ENCODE results near the gene YPEL2.

YPEL2 gene

GRCh38 chr17:59330053-59330942, 1.2 kb upstream of the YPEL2 start:
- Histone ChIP-seq H3K79me2 (ENCODE audit: control insufficient read depth, low read length) (no peaks in the 10 kb centered on the region), H3K27me3 (ENCODE audit: control insufficient read depth, low read length) (peaks cover 31% of the 10 kb centered on the region), H3K9me3 (ENCODE audit: control insufficient read depth, insufficient read depth, low read length) (no peaks in the 10 kb centered on the region), H3F3A (ENCODE audit: control insufficient read depth, insufficient read depth) (peaks cover 11% of the 10 kb centered on the region), H4K20me1 (ENCODE audit: control insufficient read depth, insufficient read depth, low read depth, low read length) (no peaks in the 10 kb centered on the region), H3K36me3 (ENCODE audit: control insufficient read depth, low read length) (no peaks in the 10 kb centered on the region), H3K9me2 (replicated peaks; ENCODE audit: control insufficient read depth, low read length) (no peaks in the 10 kb centered on the region), H3K27ac (ENCODE audit: low read depth, low read length) (peak overlapping the region; percentile 11; the same call in 1 of the 2 replicates), H3K4me3 (ENCODE audit: low read length) (no peak overlapping the region), H3K4me2 (ENCODE audit: low read length) (peak overlapping the region; percentile 4; the same call in 1 of the 2 replicates), H3K4me1 (ENCODE audit: control insufficient read depth, low read length) (peaks cover 46% of the 10 kb centered on the region)
- no peak for TF ChIP-seq EZH2phosphoT487 (IDR thresholded peaks at IDR 0.05; ENCODE audit: borderline replicate concordance, low read length)
- TF ChIP-seq, protein P1, sequence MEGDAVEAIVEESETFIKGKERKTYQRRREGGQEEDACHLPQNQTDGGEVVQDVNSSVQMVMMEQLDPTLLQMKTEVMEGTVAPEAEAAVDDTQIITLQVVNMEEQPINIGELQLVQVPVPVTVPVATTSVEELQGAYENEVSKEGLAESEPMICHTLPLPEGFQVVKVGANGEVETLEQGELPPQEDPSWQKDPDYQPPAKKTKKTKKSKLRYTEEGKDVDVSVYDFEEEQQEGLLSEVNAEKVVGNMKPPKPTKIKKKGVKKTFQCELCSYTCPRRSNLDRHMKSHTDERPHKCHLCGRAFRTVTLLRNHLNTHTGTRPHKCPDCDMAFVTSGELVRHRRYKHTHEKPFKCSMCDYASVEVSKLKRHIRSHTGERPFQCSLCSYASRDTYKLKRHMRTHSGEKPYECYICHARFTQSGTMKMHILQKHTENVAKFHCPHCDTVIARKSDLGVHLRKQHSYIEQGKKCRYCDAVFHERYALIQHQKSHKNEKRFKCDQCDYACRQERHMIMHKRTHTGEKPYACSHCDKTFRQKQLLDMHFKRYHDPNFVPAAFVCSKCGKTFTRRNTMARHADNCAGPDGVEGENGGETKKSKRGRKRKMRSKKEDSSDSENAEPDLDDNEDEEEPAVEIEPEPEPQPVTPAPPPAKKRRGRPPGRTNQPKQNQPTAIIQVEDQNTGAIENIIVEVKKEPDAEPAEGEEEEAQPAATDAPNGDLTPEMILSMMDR (IDR thresholded peaks at IDR 0.05; ENCODE audit: low read depth, low read length, poor library complexity, severe bottlenecking), result no peak

GRCh38 chr17:59331929-59332748, 684 bp downstream of the YPEL2 start:
- Histone ChIP-seq H3K4me1 (ENCODE audit: control insufficient read depth, low read length) (peaks cover 46% of the 10 kb centered on the region), H3K4me2 (ENCODE audit: low read length) (peak overlapping the region; percentile 90), H3K4me3 (ENCODE audit: low read length) (peak overlapping the region; percentile 77), H3K9me3 (ENCODE audit: control insufficient read depth, insufficient read depth, low read length) (no peaks in the 10 kb centered on the region), H3K79me2 (ENCODE audit: control insufficient read depth, low read length) (no peaks in the 10 kb centered on the region), H3K27me3 (ENCODE audit: control insufficient read depth, low read length) (peaks cover 36% of the 10 kb centered on the region), H3K9me2 (replicated peaks; ENCODE audit: control insufficient read depth, low read length) (no peaks in the 10 kb centered on the region), H3K27ac (ENCODE audit: low read depth, low read length) (no peak overlapping the region), H4K20me1 (ENCODE audit: control insufficient read depth, insufficient read depth, low read depth, low read length) (no peaks in the 10 kb centered on the region), H3K36me3 (ENCODE audit: control insufficient read depth, low read length) (no peaks in the 10 kb centered on the region), H3F3A (ENCODE audit: control insufficient read depth, insufficient read depth) (peaks cover 11% of the 10 kb centered on the region)
- TF ChIP-seq, protein P1 (IDR thresholded peaks at IDR 0.05; ENCODE audit: low read depth, low read length, poor library complexity, severe bottlenecking), result no peak
- no peak for TF ChIP-seq EZH2phosphoT487 (IDR thresholded peaks at IDR 0.05; ENCODE audit: borderline replicate concordance, low read length)

- no peak overlapping the region for H3K27ac ChIP-seq (ENCODE audit: low read depth, low read length)
- peak overlapping the region; percentile 90 for H3K4me2 ChIP-seq (ENCODE audit: low read length)
- H3K9me3 ChIP-seq (ENCODE audit: control insufficient read depth, insufficient read depth, low read length), result no peaks in the 10 kb centered on the region
- 0 out of 2 replicates have a peak, but pooled peaks have one; percentile 39 for TF ChIP-seq EZH2phosphoT487 (IDR thresholded peaks at IDR 0.05; ENCODE audit: borderline replicate concordance, low read length)
- TF ChIP-seq, protein P1 (IDR thresholded peaks at IDR 0.05; ENCODE audit: low read depth, low read length, poor library complexity, severe bottlenecking), result no peak
- H3K4me3 ChIP-seq (ENCODE audit: low read length), result peak overlapping the region; percentile 77
- no peaks in the 10 kb centered on the region for H4K20me1 ChIP-seq (ENCODE audit: control insufficient read depth, insufficient read depth, low read depth, low read length)
- H3K27me3 ChIP-seq (ENCODE audit: control insufficient read depth, low read length), result peaks cover 36% of the 10 kb centered on the region
- H3K9me2 ChIP-seq (replicated peaks; ENCODE audit: control insufficient read depth, low read length), result no peaks in the 10 kb centered on the region
- peaks cover 11% of the 10 kb centered on the region for H3F3A ChIP-seq (ENCODE audit: control insufficient read depth, insufficient read depth)
- no peaks in the 10 kb centered on the region for H3K36me3 ChIP-seq (ENCODE audit: control insufficient read depth, low read length)
- no peaks in the 10 kb centered on the region for H3K79me2 ChIP-seq (ENCODE audit: control insufficient read depth, low read length)
- H3K4me1 ChIP-seq (ENCODE audit: control insufficient read depth, low read length), result peaks cover 42% of the 10 kb centered on the region
Observed at GRCh38 chr17:59332749-59333377, 1.4 kb downstream of the YPEL2 start.
